A673 (cell line): ENCODE data around the gene PUS10.

Experiments
- EZH2 ChIP-seq: fragments of 200-600 bp; sonication (generic); IDR thresholded peaks from 2 replicates; pipeline ENCODE4 v1.6.1; 2017; ENCODE audit warnings: borderline replicate concordance, low read depth, mild to moderate bottlenecking, mixed read lengths, antibody characterized with exemption, low read length; ENCODE audit not compliant: poor library complexity, severe bottlenecking
- TF ChIP-seq, protein P1 (sequence below): fragments of 300-800, 200-600 bp; sonication (generic); conservative IDR thresholded peaks from 2 replicates; pipeline ENCODE4 v1.5.1; 2017; ENCODE audit warnings: low read depth, mild to moderate bottlenecking, antibody characterized with exemption, low read length, moderate library complexity, mixed read lengths

DNA sequence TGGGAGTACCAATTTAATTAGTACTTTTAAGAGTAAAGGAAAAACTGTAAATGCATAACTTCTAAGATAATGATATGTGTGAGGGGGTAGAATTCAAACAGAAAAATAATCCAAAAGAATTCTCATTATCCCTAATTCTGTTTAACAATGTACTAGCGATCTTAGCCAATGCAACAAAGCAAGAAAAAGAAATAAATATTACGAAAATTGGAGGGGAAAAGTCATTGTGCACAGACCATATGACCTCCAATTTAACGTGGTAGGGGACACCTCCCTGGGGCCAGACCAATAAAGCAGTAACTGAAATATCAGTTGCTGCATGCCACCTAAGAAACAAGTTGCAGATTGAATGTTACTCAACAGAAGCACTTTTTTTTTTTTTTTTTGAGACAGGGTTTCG, 26.4 kb downstream of the PUS10 start:
- TF ChIP-seq EZH2, result no peak
- TF ChIP-seq, protein P1, sequence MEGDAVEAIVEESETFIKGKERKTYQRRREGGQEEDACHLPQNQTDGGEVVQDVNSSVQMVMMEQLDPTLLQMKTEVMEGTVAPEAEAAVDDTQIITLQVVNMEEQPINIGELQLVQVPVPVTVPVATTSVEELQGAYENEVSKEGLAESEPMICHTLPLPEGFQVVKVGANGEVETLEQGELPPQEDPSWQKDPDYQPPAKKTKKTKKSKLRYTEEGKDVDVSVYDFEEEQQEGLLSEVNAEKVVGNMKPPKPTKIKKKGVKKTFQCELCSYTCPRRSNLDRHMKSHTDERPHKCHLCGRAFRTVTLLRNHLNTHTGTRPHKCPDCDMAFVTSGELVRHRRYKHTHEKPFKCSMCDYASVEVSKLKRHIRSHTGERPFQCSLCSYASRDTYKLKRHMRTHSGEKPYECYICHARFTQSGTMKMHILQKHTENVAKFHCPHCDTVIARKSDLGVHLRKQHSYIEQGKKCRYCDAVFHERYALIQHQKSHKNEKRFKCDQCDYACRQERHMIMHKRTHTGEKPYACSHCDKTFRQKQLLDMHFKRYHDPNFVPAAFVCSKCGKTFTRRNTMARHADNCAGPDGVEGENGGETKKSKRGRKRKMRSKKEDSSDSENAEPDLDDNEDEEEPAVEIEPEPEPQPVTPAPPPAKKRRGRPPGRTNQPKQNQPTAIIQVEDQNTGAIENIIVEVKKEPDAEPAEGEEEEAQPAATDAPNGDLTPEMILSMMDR, result no peak
